ENCODE data around the gene ZNF516.

ZNF516 gene

DNA sequence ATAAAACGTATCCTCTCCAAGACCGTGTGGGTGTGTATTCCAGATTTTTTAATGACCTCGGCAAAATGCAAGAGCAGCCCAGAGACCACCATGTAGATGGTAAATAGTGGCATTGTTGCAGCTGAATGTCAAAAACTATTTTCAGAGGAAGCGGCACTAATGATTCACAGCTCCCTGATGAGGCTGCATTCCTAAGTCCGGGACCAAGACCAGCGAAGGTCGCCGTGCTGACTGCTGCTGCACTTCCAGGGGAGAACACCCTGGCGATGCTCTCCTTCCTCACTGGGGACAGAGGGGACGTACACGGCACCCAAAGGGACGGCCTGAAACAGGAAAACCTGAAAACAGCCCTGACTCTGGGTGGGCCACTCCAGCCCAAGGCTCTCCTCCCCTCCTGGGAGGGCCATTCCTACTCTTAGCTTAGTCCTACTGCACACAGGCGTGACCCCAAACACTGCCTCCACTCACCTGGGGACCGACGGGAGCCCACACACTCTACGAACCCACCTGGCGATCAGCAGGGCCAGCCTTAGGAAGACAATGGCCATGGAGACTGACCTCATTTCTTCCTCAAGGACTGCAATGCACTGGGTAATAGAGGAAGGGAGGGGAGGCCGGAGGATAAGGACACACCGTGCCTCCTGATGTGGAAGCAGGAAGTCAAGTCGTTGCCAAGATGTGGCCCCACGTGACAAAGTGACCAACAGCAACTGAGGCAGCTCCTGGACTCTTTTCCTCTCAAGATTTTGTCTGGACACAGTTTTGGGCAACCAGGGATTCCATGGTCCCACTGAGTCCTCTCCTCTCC lies 82.8 kb downstream of the ZNF516 start:
- TF ChIP-seq, protein P1, sequence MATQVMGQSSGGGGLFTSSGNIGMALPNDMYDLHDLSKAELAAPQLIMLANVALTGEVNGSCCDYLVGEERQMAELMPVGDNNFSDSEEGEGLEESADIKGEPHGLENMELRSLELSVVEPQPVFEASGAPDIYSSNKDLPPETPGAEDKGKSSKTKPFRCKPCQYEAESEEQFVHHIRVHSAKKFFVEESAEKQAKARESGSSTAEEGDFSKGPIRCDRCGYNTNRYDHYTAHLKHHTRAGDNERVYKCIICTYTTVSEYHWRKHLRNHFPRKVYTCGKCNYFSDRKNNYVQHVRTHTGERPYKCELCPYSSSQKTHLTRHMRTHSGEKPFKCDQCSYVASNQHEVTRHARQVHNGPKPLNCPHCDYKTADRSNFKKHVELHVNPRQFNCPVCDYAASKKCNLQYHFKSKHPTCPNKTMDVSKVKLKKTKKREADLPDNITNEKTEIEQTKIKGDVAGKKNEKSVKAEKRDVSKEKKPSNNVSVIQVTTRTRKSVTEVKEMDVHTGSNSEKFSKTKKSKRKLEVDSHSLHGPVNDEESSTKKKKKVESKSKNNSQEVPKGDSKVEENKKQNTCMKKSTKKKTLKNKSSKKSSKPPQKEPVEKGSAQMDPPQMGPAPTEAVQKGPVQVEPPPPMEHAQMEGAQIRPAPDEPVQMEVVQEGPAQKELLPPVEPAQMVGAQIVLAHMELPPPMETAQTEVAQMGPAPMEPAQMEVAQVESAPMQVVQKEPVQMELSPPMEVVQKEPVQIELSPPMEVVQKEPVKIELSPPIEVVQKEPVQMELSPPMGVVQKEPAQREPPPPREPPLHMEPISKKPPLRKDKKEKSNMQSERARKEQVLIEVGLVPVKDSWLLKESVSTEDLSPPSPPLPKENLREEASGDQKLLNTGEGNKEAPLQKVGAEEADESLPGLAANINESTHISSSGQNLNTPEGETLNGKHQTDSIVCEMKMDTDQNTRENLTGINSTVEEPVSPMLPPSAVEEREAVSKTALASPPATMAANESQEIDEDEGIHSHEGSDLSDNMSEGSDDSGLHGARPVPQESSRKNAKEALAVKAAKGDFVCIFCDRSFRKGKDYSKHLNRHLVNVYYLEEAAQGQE (IDR thresholded peaks at IDR 0.05; ENCODE audit: insufficient replicate concordance, low read depth) = no peak
- TF ChIP-seq POLR2AphosphoS5 (IDR thresholded peaks at IDR 0.05; ENCODE audit: low read depth) = no peak
- TF ChIP-seq, protein P2, sequence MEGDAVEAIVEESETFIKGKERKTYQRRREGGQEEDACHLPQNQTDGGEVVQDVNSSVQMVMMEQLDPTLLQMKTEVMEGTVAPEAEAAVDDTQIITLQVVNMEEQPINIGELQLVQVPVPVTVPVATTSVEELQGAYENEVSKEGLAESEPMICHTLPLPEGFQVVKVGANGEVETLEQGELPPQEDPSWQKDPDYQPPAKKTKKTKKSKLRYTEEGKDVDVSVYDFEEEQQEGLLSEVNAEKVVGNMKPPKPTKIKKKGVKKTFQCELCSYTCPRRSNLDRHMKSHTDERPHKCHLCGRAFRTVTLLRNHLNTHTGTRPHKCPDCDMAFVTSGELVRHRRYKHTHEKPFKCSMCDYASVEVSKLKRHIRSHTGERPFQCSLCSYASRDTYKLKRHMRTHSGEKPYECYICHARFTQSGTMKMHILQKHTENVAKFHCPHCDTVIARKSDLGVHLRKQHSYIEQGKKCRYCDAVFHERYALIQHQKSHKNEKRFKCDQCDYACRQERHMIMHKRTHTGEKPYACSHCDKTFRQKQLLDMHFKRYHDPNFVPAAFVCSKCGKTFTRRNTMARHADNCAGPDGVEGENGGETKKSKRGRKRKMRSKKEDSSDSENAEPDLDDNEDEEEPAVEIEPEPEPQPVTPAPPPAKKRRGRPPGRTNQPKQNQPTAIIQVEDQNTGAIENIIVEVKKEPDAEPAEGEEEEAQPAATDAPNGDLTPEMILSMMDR (IDR thresholded peaks at IDR 0.05; ENCODE audit: insufficient read depth, low read length) = no peak
- no peak for TF ChIP-seq GABPA (IDR thresholded peaks at IDR 0.05; ENCODE audit: low read depth)
- TF ChIP-seq SPI1 (IDR thresholded peaks at IDR 0.05; ENCODE audit: borderline replicate concordance, low read depth) = no peak
- no peak for DNase-seq (ENCODE audit: low read depth in 1 of 2, low spot score in 1 of 2)
- Histone ChIP-seq H3K27ac (replicated peaks) (no peak overlapping the region), H3K27me3 (ENCODE audit: insufficient read depth, poor library complexity, severe bottlenecking) (no peaks in the 10 kb centered on the region), H3K4me3 (replicated peaks; ENCODE audit: insufficient read depth, low read length) (no peak overlapping the region)

DNA sequence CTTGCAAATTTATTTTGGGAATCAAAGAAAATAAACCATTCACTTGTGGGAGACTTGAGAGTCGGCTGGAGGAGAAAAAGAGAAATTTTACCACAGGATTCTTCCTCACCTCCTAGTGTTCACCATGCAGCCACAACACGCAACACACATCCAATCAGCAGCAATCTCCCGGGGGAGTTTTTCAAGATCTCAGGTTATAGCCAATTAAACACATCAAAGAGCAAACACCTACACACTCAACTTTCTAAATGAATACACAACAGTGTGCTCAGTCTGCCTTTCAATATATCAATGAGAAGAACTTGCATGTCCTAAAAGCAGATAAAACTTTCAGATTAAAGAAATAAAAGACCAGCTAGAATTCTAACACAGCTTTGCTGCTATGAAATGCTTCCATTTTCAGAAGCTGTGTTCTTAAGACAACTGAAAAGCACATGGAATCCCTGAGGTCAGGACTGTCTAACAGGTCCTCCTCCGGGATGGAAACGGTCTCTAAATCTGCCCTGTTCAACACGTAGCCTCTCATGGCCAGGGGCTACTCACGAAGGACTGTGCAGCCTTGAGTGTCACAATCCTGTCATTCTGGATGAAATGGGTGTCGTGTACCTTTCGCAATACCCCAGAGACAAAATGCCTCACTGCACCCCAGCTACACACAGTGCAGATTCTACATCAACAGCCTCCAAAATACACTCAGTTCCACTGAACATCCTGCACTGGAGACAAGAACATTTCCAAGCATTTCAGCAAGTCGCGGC lies 84.2 kb downstream of the ZNF516 start:
- peak; percentile 49 to 78 for DNase-seq (ENCODE audit: low read depth in 1 of 2, low spot score in 1 of 2)
- Histone ChIP-seq H3K27ac (replicated peaks) (0 out of 2 replicates have a peak overlapping the region, but pooled peaks have one; percentile 13), H3K4me3 (replicated peaks; ENCODE audit: insufficient read depth, low read length) (no peak overlapping the region), H3K27me3 (ENCODE audit: insufficient read depth, poor library complexity, severe bottlenecking) (no peaks in the 10 kb centered on the region)
- TF ChIP-seq SPI1 (IDR thresholded peaks at IDR 0.05; ENCODE audit: borderline replicate concordance, low read depth) = no peak
- 0 out of 2 replicates have a peak, but pooled peaks have one; percentile 39 for TF ChIP-seq POLR2AphosphoS5 (IDR thresholded peaks at IDR 0.05; ENCODE audit: low read depth)

DNA sequence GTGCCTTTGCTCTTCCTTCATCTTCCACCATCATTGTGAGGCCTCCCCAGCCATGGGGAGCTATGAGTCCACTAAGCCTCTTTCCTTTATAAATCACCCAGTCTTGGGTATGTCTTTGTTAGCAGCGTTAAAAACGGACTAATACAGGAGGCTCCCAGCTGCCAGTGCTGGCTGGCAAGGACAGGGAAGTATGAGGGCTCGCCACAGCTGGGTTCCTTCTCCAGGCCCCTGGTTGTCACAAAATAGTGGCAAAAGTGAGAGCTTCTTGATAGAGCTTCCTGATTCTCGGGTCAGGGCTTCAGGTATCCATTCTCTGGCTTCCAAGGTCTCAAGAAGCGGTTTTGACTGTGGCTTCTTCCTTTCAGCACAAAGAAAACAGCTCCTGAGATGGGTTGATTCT lies 85.0 kb downstream of the ZNF516 start:
- Histone ChIP-seq H3K27me3 (ENCODE audit: insufficient read depth, poor library complexity, severe bottlenecking) (no peaks in the 10 kb centered on the region), H3K4me3 (replicated peaks; ENCODE audit: insufficient read depth, low read length) (no peak overlapping the region), H3K27ac (replicated peaks) (no peak overlapping the region)
- TF ChIP-seq GABPA (IDR thresholded peaks at IDR 0.05; ENCODE audit: low read depth) (no peak), SPI1 (IDR thresholded peaks at IDR 0.05; ENCODE audit: borderline replicate concordance, low read depth) (no peak), POLR2AphosphoS5 (IDR thresholded peaks at IDR 0.05; ENCODE audit: low read depth) (no peak; the same call in 1 of the 2 replicates)
- TF ChIP-seq, protein P2 (IDR thresholded peaks at IDR 0.05; ENCODE audit: insufficient read depth, low read length) = no peak
- peak in 1 of 2 experiments; percentile 70 for DNase-seq (ENCODE audit: low read depth in 1 of 2, low spot score in 1 of 2)

DNA sequence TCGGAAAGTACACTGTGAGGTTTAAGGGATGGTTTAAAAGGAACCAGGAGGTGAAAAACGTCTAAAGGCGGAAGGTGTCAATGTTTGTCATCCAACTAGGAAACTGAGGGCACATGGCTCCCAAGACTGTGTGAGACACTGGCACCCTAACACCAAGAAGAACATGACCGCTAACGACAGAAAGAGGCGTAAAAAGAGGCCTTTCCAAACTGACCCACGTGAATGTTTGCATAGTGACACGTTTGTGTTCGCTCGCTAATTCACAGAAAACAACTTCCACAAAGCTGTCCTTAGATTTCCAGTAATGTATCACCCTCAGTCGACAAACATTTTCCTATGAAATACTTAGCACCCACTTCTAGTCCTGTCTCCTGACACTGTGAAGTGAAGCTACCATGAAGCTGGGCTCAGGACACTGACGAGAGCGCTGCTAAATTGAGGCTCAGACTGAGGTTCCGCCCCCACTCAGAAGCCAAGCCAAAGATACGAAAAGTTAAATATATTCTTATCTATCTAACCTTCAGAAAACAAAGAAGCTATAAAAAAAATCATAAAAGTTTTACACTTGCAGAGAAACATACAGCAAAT lies 86.5 kb downstream of the ZNF516 start:
- H3K4me3 ChIP-seq (replicated peaks; ENCODE audit: insufficient read depth, low read length) = no peak overlapping the region
- H3K27me3 ChIP-seq (ENCODE audit: insufficient read depth, poor library complexity, severe bottlenecking) = no peaks in the 10 kb centered on the region
- TF ChIP-seq, protein P1 (IDR thresholded peaks at IDR 0.05; ENCODE audit: insufficient replicate concordance, low read depth) = no peak
- TF ChIP-seq SPI1 (IDR thresholded peaks at IDR 0.05; ENCODE audit: borderline replicate concordance, low read depth) = no peak
- TF ChIP-seq GABPA (IDR thresholded peaks at IDR 0.05; ENCODE audit: low read depth) = no peak
- no peak for TF ChIP-seq POLR2AphosphoS5 (IDR thresholded peaks at IDR 0.05; ENCODE audit: low read depth)
- TF ChIP-seq, protein P2 (IDR thresholded peaks at IDR 0.05; ENCODE audit: insufficient read depth, low read length) = no peak
- no peak for DNase-seq (ENCODE audit: low read depth in 1 of 2, low spot score in 1 of 2)
- no peak overlapping the region for H3K27ac ChIP-seq (replicated peaks)
